Germinal center (tissue), 1 donor: ENCODE results near the gene UBE2H.

Experiments used
- DNase-seq: peaks from one replicate; pipeline ENCODE4 v3.0.0; 2012; ENCODE audit warnings: mixed read lengths, low spot score

Gene UBE2H

DNA sequence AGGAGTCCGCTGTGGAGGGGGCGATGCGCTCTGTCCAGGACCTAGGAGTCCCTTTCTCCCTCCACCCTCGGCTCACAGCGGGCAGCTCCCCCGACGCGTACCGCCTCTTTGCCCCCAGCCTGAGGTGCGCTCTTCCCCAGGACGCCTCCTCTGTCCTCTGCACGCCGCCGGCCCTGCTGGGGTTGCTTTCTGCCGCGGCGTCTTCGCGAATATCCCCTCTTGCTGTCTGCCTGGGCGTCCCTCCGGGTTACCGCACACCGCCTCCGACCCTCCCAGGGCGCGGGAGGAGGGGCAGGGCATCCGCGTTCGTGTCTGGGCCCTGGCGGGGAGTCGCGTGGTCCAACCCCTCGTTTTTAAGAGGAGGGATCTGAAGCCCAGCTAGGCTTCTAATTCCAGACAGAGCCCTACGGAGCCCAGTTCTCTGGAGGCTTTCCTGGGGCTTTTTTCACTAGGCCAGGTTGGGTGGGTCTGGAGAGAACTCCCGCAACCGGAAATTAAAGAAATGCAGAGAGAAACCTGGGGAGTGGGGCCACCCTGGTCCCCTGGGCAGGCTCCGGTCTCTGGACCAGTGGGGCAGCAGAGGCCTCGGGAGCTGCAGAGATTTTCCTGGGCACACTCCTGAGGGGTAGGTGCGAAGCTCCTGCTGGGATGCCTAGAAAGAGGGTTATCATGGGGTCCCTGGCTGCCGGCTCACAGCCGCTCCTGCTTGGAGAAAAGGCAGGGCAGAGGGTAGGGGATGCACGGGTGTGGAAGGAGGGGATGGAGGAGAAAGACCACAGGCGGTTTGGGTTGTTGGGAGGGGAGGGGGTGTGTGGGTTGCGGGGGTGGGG is 166.9 kb downstream of the UBE2H start:
- no peak for DNase-seq

DNA sequence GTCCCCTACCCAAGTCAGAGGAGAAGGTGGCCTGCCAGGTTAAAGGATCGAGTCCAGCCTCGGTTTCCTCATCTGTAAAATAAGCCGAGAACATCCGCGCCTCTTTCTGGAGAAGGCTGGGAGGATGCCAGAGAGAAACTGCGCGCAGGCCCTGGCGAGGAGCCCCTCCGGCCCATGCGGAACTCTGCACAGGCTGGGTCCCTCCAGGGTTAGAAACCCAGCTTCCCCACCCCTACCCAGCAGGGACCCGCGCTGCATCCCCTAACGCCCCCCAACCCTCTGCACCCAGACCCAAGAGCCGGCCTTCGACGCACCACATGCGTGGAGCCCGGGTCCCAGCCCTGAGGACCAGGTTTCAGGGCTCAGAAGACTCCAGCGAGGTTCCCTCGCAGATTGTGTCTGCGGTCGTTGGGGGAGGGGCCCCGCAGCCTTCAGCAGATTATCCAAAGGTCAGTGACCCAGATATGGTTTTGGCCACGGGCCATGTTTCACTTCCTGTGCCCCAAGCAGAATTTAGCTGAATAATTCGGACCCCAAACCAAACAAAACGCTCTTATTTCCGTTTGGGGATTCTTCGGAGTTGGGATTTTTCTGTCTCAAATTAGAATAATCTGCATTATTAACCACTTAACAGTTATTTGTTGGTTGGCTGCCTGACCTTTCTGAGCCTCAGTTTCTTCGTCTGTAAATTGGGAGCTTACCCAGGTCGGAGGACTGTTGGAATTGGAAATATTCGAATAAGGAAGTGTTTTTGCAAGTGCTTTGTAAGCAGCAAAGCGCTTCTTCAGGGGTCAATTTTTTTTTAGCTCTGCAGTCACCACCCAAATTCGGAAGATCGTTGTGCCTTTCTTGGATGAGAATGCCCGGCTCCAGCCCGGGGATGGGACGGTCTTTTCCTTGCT is 167.7 kb downstream of the UBE2H start:
- DNase-seq: no peak

DNA sequence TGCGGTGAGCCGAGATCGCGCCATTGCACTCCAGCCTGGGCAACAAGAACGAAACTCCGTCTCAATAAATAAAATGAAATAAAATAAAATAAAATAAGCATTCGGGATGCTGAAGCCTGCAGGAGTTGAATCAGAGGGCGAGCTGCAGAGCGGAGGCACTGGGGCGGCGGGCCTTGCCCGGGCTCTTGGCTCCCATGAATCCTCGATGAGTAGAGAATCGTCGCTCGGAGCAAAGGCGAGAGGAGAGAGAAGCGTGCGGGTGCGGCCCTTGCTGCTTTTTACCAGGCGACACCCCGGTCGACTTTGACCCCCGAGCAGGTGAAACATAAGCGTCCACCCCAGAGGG is 168.3 kb downstream of the UBE2H start:
- no peak for DNase-seq

DNA sequence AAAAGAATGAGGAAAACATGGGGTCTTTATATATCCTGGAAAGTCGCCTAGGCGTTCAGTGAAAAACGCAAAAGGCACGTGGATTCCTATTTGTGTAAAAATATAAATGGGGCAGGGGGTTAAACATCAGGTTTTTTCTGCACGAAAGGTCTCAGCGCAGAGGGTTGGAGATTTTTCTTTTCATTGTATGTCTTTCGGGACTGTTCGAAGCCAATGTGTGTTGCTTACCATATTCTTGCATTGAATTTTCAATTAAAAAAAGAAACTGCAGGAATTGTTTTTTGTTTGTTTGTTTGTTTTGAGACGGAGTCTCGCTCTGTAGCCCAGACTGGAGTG is 169.2 kb downstream of the UBE2H start:
- no peak for DNase-seq

DNA sequence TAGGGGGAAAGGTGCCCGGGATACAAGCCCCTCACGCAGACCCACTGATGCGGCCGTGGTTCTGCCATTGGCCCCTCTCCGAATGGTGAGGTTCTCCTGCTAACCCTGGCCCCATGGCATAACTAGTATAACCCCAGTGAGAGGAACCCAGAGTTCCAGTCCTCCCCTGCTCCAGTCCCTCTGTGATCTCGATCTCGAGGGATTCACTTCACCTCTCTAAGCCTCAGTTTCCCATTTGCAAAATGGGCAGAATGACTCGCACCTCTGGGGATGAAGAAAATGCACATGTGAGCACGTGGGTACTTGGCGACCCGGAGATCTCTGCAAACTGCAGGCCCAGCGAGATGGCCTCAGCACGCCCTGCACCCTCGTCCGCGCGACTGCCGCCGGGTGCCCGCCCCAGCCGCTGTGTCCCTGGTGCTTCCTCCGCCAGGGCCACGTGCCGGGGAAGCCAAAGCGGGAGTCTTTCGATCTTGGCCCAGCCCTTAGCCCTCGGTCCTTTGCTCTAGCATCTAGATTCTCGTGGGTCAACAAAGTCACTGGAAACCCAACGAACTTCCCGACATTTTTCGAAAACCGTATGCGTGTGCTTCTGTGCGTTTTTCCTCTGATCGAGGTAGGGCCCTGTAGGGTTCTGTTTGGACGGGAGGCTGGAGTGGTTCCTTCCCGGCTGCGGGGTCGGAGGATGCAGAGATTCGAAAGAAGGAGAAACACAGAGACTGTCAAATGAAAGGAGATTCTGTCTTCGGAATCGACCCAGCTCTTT is 169.8 kb downstream of the UBE2H start:
- no peak for DNase-seq

DNA sequence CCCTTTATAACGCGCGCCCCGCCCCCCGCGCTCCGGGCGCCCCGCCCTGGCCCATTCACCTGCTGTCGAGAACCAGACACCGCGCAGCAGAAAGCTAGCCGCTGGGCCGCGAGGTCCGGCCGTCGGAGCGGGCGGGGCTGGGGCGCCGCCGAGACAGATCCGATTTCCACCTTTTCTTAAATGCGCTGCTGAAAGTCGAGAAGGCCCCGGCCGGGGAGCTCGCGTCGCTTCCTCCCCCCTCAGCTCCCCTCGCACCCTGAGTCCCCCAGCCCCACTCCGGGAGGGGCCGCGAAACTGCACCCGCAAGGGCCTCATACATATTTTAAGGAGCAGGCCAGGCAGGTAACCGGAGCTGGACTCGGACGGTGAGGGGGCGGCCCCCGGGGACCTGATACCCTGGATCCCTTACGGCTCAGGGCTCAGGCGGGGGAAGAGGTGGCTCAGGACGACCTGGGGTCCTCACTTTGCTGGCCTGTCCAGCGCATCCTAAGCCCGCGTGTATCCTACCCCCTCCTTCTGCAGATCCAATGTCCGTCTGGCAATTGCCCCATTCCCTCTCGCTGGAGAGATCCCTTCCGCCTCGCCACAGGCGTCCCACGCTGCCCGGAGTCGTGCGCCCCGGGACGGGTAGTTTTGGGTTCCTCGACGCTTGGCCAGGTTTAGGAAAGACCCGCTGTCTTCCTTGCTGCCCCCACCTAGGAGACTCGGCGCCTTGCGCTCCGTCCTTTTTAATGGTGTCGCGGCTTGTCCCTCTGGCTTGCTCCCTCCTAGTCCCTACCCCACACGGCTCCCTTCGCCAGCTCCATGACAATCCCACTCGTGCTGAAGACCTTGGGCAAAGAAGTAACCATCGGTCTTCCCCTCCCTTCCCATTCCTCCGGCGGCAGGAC is 170.6 kb downstream of the UBE2H start:
- DNase-seq: no peak

DNA sequence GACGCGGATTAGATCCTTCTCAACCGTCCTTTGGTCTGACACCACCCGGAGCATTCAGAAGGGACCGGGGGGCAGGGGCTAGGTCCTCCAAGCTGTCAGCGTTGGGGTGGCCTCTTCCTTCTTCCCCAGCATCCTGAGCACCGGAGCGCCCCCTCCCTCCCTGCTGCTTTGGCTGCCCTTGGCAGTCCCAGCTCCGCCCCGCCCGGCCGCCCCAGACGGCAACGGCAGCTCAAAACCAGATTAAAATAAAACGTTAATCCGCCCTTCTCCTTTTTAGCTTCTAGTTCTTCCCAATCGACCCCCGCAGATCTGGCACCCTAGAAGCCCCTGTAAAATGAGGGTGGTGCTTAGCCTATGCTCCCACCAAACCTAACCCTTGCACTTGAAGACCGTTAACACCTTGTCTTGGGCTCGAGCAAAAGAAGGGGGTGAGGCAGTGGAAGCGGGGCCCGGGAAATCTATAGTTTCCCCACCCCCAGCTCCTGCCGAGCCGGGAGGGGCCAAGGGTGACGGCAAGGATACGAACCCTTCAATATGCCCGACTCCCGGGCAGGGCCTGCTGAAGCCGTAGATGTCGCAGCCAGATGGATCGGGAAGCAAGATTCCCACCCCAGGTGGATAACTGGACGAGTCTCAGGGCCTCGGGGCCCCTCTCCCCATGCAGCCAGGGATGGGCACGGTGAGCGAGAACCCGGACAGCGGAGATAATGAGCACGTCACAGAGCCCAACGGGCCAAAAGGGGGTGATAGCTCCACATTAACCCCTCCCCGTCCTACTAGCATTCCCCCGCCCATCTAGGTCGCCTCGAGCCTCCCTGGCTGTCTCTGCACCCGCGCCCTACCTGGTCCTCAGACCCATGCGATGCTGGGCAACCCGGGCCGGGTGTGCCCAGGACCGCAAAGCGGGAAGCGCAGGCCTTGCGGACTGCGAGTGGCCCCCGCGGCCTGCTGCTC is 171.5 kb downstream of the UBE2H start:
- DNase-seq: no peak
